ENCODE results near the gene TEPSIN. TPM values are rescaled to one million over a fixed set of nuclear protein-coding genes. Genes with fewer than 3 reads are reported as not detected.
A peak's percentile ranks its signal among the peaks of the same experiment; 100 is the strongest.

The TEPSIN gene
- total RNA-seq, 1 experiment from 2014 or later, result 38.8 TPM

- H3K4me3 Mint-ChIP-seq, result peak overlapping the region; percentile 93 to 97
- no CpG with 5 or more reads among the region's 8 CpGs for WGBS (ENCODE audit: extremely low coverage, insufficient read length, low lambda C conversion rate)
- Histone ChIP-seq H3K56ac (ENCODE audit: insufficient read length, low read depth, low read length) (no peak overlapping the region), H3K4ac (ENCODE audit: low read depth, low read length) (no peak overlapping the region), H3K27me3 (ENCODE audit: insufficient read depth, low read length) (no peaks in the 10 kb centered on the region), H4K91ac (ENCODE audit: insufficient read length, low read depth, low read length) (no peak overlapping the region), H3K79me1 (ENCODE audit: insufficient read depth, low read depth, low read length, poor library complexity, severe bottlenecking) (peaks cover 3% of the 10 kb centered on the region), H3K9ac (ENCODE audit: extremely low read depth, insufficient read length, low read length) (no peak overlapping the region), H4K5ac (ENCODE audit: insufficient read length, low read depth, low read length) (no peak overlapping the region), H3K23ac (ENCODE audit: insufficient read length, low read depth, low read length) (no peak overlapping the region), H3T11ph (ENCODE audit: low read length) (no peak overlapping the region), H2BK5ac (ENCODE audit: insufficient read length, low read length) (no peak overlapping the region), H4K20me1 (ENCODE audit: control insufficient read depth, insufficient read depth, insufficient read length) (peaks cover 3% of the 10 kb centered on the region), H2BK15ac (ENCODE audit: low read depth, low read length) (no peak overlapping the region), H2BK120ac (ENCODE audit: low read depth, low read length, poor library complexity, severe bottlenecking) (no peak overlapping the region), H3K4me2 (ENCODE audit: insufficient read depth, insufficient read length, low read length) (no peak overlapping the region), H3K14ac (ENCODE audit: insufficient read depth, low read length) (no peak overlapping the region), H3K23me2 (ENCODE audit: insufficient read length, low read depth, low read length, poor library complexity, severe bottlenecking) (peaks cover 12% of the 10 kb centered on the region), H2BK12ac (ENCODE audit: insufficient read length, low read depth, low read length) (no peak overlapping the region), H2AK5ac (ENCODE audit: insufficient read length, low read length) (no peak overlapping the region), H3K4me1 (ENCODE audit: insufficient read depth, low read length) (no peaks in the 10 kb centered on the region), H2AFZ (ENCODE audit: low read length) (no peak overlapping the region), H3K27ac (ENCODE audit: insufficient read length, low read depth, low read length) (no peak overlapping the region), H2BK20ac (ENCODE audit: low read depth, low read length, poor library complexity, severe bottlenecking) (no peak overlapping the region), H3K9me3 (ENCODE audit: control insufficient read depth, low read depth, low read length) (no peaks in the 10 kb centered on the region), H4K8ac (replicated peaks; ENCODE audit: insufficient read length, low read depth, low read length) (no peak overlapping the region), H3K18ac (ENCODE audit: insufficient read length, low read depth, low read length) (no peak overlapping the region), H3K79me2 (ENCODE audit: insufficient read depth, low read length) (peaks cover 4% of the 10 kb centered on the region)
- no peak for DNase-seq
- no peaks in the 10 kb centered on the region; a peak in 2 of 5 replicates for H3K9me3 Mint-ChIP-seq
- H3K27me3 Mint-ChIP-seq (ENCODE audit: low read depth), result peaks cover 3% of the 10 kb centered on the region
- peaks cover 2 to 15% (median 9%) of the 10 kb centered on the region in 3 experiments; a peak in 5 of 7 replicates for H3K36me3 Mint-ChIP-seq (ENCODE audit: insufficient read depth in 1 of 3, low read depth in 3 of 3)
- no peak overlapping the region for H3K27ac Mint-ChIP-seq
- peaks cover 19 to 32% of the 10 kb centered on the region in 2 experiments for H3K4me1 Mint-ChIP-seq
- no peak for TF ChIP-seq CTCF (conservative IDR thresholded peaks at IDR 0.05)
Measured at GRCh38 chr17:81240761-81241160, 1.9 kb upstream of the TEPSIN start.
